Endometrial microvascular endothelial cells (primary cell): Measurements from ENCODE around the gene GPR39. TPM values are rescaled to one million over a fixed set of nuclear protein-coding genes. Genes with fewer than 3 reads are reported as not detected.

Source experiments
- in situ Hi-C: cut with HindIII; loops from 2 replicates; pipeline ENCODE4 v1.10.0; 2017; ENCODE audit warnings: low sequenced_read_pairs, low pct_unique_long_range_greater_than_20kb; ENCODE audit errors: inconsistent ontology term
- total RNA-seq: library from RNA; depleted of rRNA; stranded (reverse); fragments of >200 nt; gene quantifications from one replicate; pipeline ENCODE4 v1.2.3, GENCODE V29; 2015; ENCODE audit errors: inconsistent ontology term

The GPR39 gene
- total RNA-seq, 1 donor from 2014 or later: 0.74 TPM

- in situ Hi-C loops: no loop called here
Measured at GRCh38 chr2:132583666-132584360, 167.2 kb downstream of the GPR39 start.

- in situ Hi-C loops: no loop called here
Measured at GRCh38 chr2:132584976-132585817, 168.6 kb downstream of the GPR39 start.

GRCh38 chr2:132586101-132586511 lies 169.5 kb downstream of the GPR39 start:
- in situ Hi-C loops: no loop called here

GRCh38 chr2:132586835-132587234 lies 170.2 kb downstream of the GPR39 start:
- in situ Hi-C loops: no loop called here

GRCh38 chr2:132588576-132588975 lies 172.0 kb downstream of the GPR39 start:
- in situ Hi-C loops: no loop called here

- in situ Hi-C loops: no loop called here
Measured at GRCh38 chr2:132589111-132589830, 172.7 kb downstream of the GPR39 start.

GRCh38 chr2:132589966-132590365 lies 173.4 kb downstream of the GPR39 start:
- in situ Hi-C loops: no loop called here

GRCh38 chr2:132593171-132593570 lies 176.6 kb downstream of the GPR39 start:
- in situ Hi-C loops: no loop called here

- in situ Hi-C loops: no loop called here
Measured at GRCh38 chr2:132595186-132595585, 178.6 kb downstream of the GPR39 start.

GRCh38 chr2:132595693-132596092 lies 179.1 kb downstream of the GPR39 start:
- in situ Hi-C loops: no loop called here

- in situ Hi-C loops: no loop called here
Measured at GRCh38 chr2:132597166-132597565, 180.6 kb downstream of the GPR39 start.

- in situ Hi-C loops: no loop called here
Measured at GRCh38 chr2:132597831-132598230, 181.2 kb downstream of the GPR39 start.

- in situ Hi-C loops: no loop called here
Measured at GRCh38 chr2:132598536-132598935, 181.9 kb downstream of the GPR39 start.

GRCh38 chr2:132599556-132599955 lies 183.0 kb downstream of the GPR39 start:
- in situ Hi-C loops: no loop called here

GRCh38 chr2:132604561-132604960 lies 188.0 kb downstream of the GPR39 start:
- in situ Hi-C loops: no loop called here

- in situ Hi-C loops: no loop called here
Measured at GRCh38 chr2:132605236-132606180, 188.9 kb downstream of the GPR39 start.

- in situ Hi-C loops: no loop called here
Measured at GRCh38 chr2:132606649-132607048, 190.0 kb downstream of the GPR39 start.

- in situ Hi-C loops: no loop called here
Measured at GRCh38 chr2:132607426-132608090, 191.0 kb downstream of the GPR39 start.
